Cardiac fibroblast (primary cell): ENCODE measurements around the gene CALCOCO1.

Experiments used
- DNase-seq, 2 donors: peaks; one replicate each; pipeline versions ENCODE4 v3.0.0 to v3.0.0-alpha.2; 2010; ENCODE audit warnings: low read depth in 2 of 2
- H3K4me3 ChIP-seq, 2 donors: replicated peaks in 1 of 2; 1 replicate in 1 of 2; 2 replicates in 1 of 2; pipeline ENCODE4 v1.5.1; 2011; ENCODE audit warnings: low read depth in 2 of 2, low read length in 2 of 2, mild to moderate bottlenecking in 2 of 2, moderate library complexity in 1 of 2
- CTCF ChIP-seq: IDR thresholded peaks from one replicate; pipeline ENCODE4 v1.5.1; 2011; ENCODE audit warnings: low read depth, mild to moderate bottlenecking, low read length, inconsistent platforms

CALCOCO1 gene

GRCh38 chr12:53674977-53675700, 52.1 kb downstream of the CALCOCO1 start:
- peak in 1 of 2 donors; percentile 25 for DNase-seq
- H3K4me3 ChIP-seq, result peak overlapping the region; percentile 78 to 79
- TF ChIP-seq CTCF, result no peak

GRCh38 chr12:53670971-53671370, 56.3 kb downstream of the CALCOCO1 start:
- DNase-seq, result no peak
- no peak for TF ChIP-seq CTCF
- H3K4me3 ChIP-seq, result no peak overlapping the region

- peak; percentile 9 to 20 for DNase-seq
- H3K4me3 ChIP-seq, result no peak overlapping the region
- TF ChIP-seq CTCF, result no peak
Observed at GRCh38 chr12:53670308-53670707, 56.9 kb downstream of the CALCOCO1 start.

GRCh38 chr12:53667080-53667479, 60.2 kb downstream of the CALCOCO1 start:
- no peak for DNase-seq
- no peak for TF ChIP-seq CTCF
- H3K4me3 ChIP-seq, result no peak overlapping the region

- no peak for TF ChIP-seq CTCF
- no peak for DNase-seq
- no peak overlapping the region for H3K4me3 ChIP-seq
Observed at GRCh38 chr12:53664936-53665335, 62.3 kb downstream of the CALCOCO1 start.

- no peak for DNase-seq
- no peak for TF ChIP-seq CTCF
- no peak overlapping the region for H3K4me3 ChIP-seq
Observed at GRCh38 chr12:53664191-53664590, 63.1 kb downstream of the CALCOCO1 start.

GRCh38 chr12:53660041-53660440, 67.2 kb downstream of the CALCOCO1 start:
- TF ChIP-seq CTCF, result no peak
- peak; percentile 7 to 84 for DNase-seq

More at GRCh38 chr12:53660041-53660440, 67.2 kb downstream of the CALCOCO1 start:
- no peak overlapping the region for H3K4me3 ChIP-seq
